ENCODE measurements around the gene CFP.

DNA sequence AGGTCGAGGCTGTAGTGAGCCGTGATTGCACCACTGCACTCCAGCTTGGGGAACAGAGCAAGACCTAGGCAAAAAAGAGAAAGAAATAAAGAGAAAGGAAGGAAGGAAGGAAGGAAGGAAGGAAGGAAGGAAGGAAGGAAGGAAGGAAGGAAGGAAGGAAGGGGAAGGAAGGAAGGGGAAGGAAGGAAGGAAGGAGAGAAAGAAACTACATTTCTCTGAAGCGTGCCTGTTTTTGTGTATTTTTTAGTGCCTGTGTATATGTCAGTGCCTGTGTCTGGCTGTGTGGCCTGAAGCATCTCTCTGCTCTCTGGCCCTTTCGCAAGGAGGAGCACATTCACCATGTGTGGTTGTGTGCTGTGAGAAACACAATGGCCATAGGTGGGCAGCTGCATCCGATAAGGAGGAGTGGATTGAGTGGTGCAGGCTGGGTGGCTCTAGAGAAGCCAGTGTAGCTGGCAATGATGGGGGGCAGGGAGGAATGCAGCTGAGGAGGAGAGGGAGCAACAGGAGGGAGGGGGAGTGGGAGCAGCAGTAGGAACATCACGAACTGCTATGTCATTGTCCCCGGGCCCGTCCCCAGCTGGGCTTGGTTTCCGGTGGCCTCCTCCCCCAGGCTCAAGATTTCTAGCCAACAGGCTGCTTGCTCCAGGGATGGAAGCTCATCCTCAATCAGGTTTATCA, 21.5 kb downstream of the CFP start:
- TF ChIP-seq, protein P1, sequence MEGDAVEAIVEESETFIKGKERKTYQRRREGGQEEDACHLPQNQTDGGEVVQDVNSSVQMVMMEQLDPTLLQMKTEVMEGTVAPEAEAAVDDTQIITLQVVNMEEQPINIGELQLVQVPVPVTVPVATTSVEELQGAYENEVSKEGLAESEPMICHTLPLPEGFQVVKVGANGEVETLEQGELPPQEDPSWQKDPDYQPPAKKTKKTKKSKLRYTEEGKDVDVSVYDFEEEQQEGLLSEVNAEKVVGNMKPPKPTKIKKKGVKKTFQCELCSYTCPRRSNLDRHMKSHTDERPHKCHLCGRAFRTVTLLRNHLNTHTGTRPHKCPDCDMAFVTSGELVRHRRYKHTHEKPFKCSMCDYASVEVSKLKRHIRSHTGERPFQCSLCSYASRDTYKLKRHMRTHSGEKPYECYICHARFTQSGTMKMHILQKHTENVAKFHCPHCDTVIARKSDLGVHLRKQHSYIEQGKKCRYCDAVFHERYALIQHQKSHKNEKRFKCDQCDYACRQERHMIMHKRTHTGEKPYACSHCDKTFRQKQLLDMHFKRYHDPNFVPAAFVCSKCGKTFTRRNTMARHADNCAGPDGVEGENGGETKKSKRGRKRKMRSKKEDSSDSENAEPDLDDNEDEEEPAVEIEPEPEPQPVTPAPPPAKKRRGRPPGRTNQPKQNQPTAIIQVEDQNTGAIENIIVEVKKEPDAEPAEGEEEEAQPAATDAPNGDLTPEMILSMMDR (conservative IDR thresholded peaks at IDR 0.05), result no peak
- no peak for TF ChIP-seq EZH2 (IDR thresholded peaks at IDR 0.05; ENCODE audit: low read depth)

All from PC-9 (cell line).